Activated T-helper 17 cell treated with anti-CD3 and anti-CD28 coated beads, Interleukin-2, amount 50 U/mL, for 72 hours (primary cell): Measurements from ENCODE around the gene SNIP1. TPM values are rescaled to one million over a fixed set of nuclear protein-coding genes. Genes with fewer than 3 reads are reported as not detected.
A peak's percentile ranks its signal among the peaks of the same experiment; 100 is the strongest.
"Not testable (repeated sequence)": the region's sequence is repeated elsewhere in the genome, so short reads cannot be mapped to it uniquely, and the experiment has no call there.

Experiments used
- ATAC-seq: fragments of 150-1000 bp; cut with Tn5 transposase; replicated peaks from 2 replicates; pipeline ENCODE4 v1.10.0; 2021; ENCODE audit warnings: mild to moderate bottlenecking, moderate library complexity
- H3K27ac Mint-ChIP-seq: one replicate; pipeline ENCODE4 v1.8.0; 2022; ENCODE audit warnings: mixed read lengths
- H3K27me3 Mint-ChIP-seq: one replicate; pipeline ENCODE4 v1.8.0; 2022; ENCODE audit warnings: mixed read lengths
- H3K36me3 Mint-ChIP-seq: one replicate; pipeline ENCODE4 v1.8.0; 2022; ENCODE audit warnings: low read depth, mild to moderate bottlenecking, mixed read lengths
- H3K4me1 Mint-ChIP-seq: one replicate; pipeline ENCODE4 v1.8.0; 2022; ENCODE audit warnings: mixed read lengths
- H3K4me3 Mint-ChIP-seq: one replicate; pipeline ENCODE4 v1.8.0; 2022; ENCODE audit warnings: mild to moderate bottlenecking, mixed read lengths
- H3K9me3 Mint-ChIP-seq: one replicate; pipeline ENCODE4 v1.8.0; 2022; ENCODE audit warnings: mixed read lengths
- total RNA-seq, 2 donors: library from RNA; stranded (reverse); gene quantifications; one replicate each; pipeline ENCODE4 v1.2.3, GENCODE V29; 2022

SNIP1 gene
- total RNA-seq, 2 donors from 2014 or later = 26.3 to 31.9 TPM

- H3K27ac Mint-ChIP-seq = no peak overlapping the region
- no peak for ATAC-seq
- no peak overlapping the region for H3K4me3 Mint-ChIP-seq
- H3K4me1 Mint-ChIP-seq = peaks cover 16% of the 10 kb centered on the region
- H3K27me3 Mint-ChIP-seq = no peaks in the 10 kb centered on the region
- no peaks in the 10 kb centered on the region for H3K9me3 Mint-ChIP-seq
- H3K36me3 Mint-ChIP-seq = peaks cover 79% of the 10 kb centered on the region
Observed at GRCh38 chr1:37567023-37567422, 12.9 kb upstream of the SNIP1 start.

DNA sequence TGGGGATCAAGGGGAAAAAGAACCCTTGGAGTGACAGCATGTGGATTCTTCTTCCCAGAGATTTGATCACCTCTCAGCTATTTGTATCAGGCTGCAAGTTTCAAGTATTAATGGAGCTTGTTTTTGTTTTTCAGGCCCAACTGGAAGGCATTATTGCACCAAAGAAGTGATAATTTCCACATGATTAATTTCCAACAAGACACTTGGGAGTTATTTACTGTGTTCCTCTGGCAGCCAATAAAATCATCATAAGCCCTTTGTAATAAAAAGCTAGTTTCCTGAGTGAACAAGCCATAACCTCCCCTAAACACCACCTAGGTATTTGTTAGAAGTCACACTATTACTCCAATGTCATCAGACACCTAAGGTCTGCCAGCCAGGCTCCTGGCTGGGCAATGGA lies 10.8 kb upstream of the SNIP1 start:
- no peak for ATAC-seq
- Mint-ChIP-seq H3K4me1 (peaks cover 4% of the 10 kb centered on the region), H3K9me3 (no peaks in the 10 kb centered on the region), H3K27me3 (no peaks in the 10 kb centered on the region), H3K4me3 (no peak overlapping the region), H3K36me3 (peaks cover 62% of the 10 kb centered on the region), H3K27ac (no peak overlapping the region)

DNA sequence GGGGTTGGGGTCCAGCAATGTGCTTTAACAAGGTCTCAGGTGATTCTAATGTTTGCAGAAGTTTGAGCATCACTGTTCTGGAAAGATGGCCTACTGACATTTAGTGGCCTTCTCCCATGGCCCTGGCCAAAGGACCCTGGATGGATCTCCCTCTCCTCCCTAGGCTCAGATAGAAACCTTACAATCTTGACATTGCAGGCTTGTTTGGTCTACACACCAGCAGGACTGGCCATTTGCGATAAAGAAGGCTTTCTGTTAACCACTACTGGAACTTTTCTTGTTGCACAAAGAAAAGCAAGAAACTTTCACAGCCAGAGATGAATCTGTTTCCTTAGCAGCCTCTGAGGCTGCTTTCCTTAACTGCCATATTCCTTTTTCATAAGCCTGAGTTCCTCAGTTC lies 8.9 kb upstream of the SNIP1 start:
- Mint-ChIP-seq H3K27me3 (no peaks in the 10 kb centered on the region), H3K4me3 (no peak overlapping the region), H3K9me3 (no peaks in the 10 kb centered on the region), H3K4me1 (peaks cover 8% of the 10 kb centered on the region), H3K27ac (no peak overlapping the region), H3K36me3 (peaks cover 43% of the 10 kb centered on the region)
- ATAC-seq = no peak

DNA sequence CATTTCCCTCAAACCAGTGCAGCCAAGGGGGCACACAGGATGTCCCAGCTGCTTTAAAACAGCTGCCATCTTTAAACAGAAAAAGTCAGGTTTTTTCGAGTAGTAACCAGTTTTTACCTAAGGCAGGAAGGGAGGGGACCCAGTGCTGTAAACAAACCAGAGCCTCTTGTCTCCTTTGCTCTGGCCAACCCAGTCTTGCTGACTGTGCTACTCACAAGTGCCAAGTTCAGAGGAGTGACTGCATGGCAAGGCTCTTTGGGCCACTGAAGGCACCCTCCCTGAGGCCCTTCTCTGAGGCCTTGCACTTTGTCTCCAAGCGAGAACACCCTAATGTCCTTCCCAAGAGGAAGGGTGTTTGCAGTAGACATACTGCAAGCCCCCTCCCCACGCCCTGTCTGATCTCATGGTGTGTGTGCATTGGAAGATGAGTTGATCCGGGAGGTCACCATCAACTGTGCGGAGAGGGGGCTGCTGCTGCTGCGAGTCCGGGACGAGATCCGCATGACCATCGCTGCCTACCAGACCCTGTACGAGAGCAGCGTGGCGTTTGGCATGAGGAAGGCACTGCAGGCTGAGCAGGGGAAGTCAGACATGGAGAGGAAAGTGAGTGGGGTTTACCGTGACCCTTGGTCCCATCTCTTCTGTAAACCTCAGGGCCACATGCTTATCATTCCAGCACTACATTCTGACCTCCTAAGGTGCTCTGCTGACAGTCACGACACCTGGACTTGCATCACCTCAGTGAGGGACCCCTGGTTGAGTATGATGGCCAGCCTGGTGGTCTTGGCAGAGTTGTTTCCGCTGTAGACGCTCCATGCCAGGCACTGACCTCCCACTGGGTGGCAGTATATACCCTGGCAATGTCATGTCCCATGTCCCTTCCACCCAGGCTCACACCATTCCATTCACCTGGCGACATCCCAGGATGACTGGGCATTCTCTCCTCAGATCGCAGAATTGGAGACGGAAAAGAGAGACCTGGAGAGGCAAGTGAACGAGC lies 7.3 kb upstream of the SNIP1 start:
- no peak overlapping the region for H3K4me3 Mint-ChIP-seq

GRCh38 chr1:37560401-37561132 lies 6.5 kb upstream of the SNIP1 start:
- no peak for ATAC-seq
- no peaks in the 10 kb centered on the region for H3K9me3 Mint-ChIP-seq
- H3K36me3 Mint-ChIP-seq = peaks cover 19% of the 10 kb centered on the region
- H3K4me1 Mint-ChIP-seq = peaks cover 10% of the 10 kb centered on the region
- H3K27me3 Mint-ChIP-seq = no peaks in the 10 kb centered on the region
- H3K4me3 Mint-ChIP-seq = no peak overlapping the region
- no peak overlapping the region for H3K27ac Mint-ChIP-seq

More for the DNA sequence above, 7.3 kb upstream of the SNIP1 start:
- Mint-ChIP-seq H3K4me1 (peaks cover 10% of the 10 kb centered on the region), H3K9me3 (no peaks in the 10 kb centered on the region), H3K36me3 (peaks cover 28% of the 10 kb centered on the region), H3K27me3 (no peaks in the 10 kb centered on the region), H3K27ac (peak overlapping the region; percentile 15)
- ATAC-seq = peak; percentile 58

DNA sequence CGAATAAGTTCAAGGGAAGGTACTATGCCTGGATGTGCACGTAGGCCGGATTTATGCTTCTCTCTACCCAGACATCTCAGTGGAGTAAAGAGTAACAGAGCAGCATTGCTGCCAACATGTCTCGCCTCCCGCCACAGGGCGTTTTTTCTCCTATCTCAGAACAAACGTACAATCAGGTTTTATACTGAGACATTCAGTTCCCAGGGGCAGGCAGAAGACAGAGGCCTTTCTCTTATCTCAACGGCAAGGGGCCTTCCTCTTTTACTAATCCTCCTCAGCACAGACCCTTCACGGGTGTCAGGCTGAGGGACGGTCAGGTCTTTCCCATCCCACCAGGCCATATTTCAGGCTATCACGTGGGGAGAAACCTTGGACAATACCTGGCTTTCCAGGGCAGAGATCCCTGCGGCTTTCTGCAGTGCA lies 5.9 kb upstream of the SNIP1 start:
- peaks cover 13% of the 10 kb centered on the region for H3K36me3 Mint-ChIP-seq
- not testable (repeated sequence) for H3K4me1 Mint-ChIP-seq, ATAC-seq, H3K27me3 Mint-ChIP-seq, H3K4me3 Mint-ChIP-seq, H3K9me3 Mint-ChIP-seq, H3K27ac Mint-ChIP-seq

- H3K4me3 Mint-ChIP-seq = no peak overlapping the region
- H3K9me3 Mint-ChIP-seq = no peaks in the 10 kb centered on the region
- no peak overlapping the region for H3K27ac Mint-ChIP-seq
- peaks cover 12% of the 10 kb centered on the region for H3K4me1 Mint-ChIP-seq
- ATAC-seq = no peak
- no peaks in the 10 kb centered on the region for H3K27me3 Mint-ChIP-seq
- peaks cover 9% of the 10 kb centered on the region for H3K36me3 Mint-ChIP-seq
Observed at GRCh38 chr1:37559080-37559479, 5.0 kb upstream of the SNIP1 start.

DNA sequence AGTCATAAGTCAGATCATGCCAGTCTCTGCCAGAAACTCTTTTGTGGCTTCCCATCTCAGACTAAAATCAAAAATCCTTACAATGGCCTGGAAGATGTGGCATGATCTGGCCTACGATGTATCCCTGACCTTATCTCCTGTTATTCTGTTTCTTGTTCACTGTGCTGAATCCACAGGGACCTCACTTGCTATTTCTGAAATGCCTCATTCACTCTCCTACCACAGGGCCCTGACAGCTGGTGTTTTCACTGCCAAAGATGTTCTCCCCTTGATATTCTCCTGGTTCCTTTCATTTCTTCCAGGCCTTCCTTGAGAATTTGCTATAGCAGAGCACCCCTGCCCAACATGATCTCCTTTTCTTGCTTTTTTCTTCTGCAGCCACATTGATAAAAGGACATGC lies 4.3 kb upstream of the SNIP1 start:
- peaks cover 12% of the 10 kb centered on the region for H3K36me3 Mint-ChIP-seq
- H3K27ac Mint-ChIP-seq = peak overlapping the region; percentile 13
- peaks cover 14% of the 10 kb centered on the region for H3K4me1 Mint-ChIP-seq
- H3K9me3 Mint-ChIP-seq = no peaks in the 10 kb centered on the region
- H3K27me3 Mint-ChIP-seq = no peaks in the 10 kb centered on the region
- no peak for ATAC-seq
- no peak overlapping the region for H3K4me3 Mint-ChIP-seq

DNA sequence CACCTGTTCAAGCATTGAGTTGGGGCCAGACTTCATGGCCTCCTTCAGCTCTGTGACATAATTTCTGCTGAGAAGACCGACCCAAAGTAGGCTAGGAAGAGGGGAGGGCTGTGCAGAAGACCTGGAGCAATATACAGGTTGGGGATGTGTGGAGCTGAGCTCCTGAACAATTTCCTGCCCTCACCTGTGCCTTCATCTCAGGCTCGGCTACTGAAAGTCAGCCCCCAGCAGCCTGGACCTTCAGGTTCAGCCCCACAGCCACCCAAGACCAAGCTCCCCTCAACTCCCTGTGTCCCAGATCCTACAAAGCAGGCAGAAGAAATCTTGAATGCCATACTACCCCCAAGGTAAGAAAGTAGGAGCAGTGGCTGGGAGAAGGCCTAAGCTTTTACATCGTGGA lies 3.3 kb upstream of the SNIP1 start:
- no peak for ATAC-seq
- H3K36me3 Mint-ChIP-seq = peaks cover 22% of the 10 kb centered on the region
- H3K27ac Mint-ChIP-seq = peak overlapping the region; percentile 31
- H3K4me3 Mint-ChIP-seq = no peak overlapping the region
- peaks cover 23% of the 10 kb centered on the region for H3K4me1 Mint-ChIP-seq
- no peaks in the 10 kb centered on the region for H3K9me3 Mint-ChIP-seq
- no peaks in the 10 kb centered on the region for H3K27me3 Mint-ChIP-seq

GRCh38 chr1:37556712-37557196 lies 2.7 kb upstream of the SNIP1 start, which contains the start of gene DNALI1:
Gene DNALI1 (plus strand): TSS chr1:37556940. CDS start chr1:37556995, 55 bp downstream.
- Mint-ChIP-seq H3K36me3 (peaks cover 25% of the 10 kb centered on the region), H3K27me3 (no peaks in the 10 kb centered on the region), H3K4me3 (no peak within 1 kb of the TSS), H3K9me3 (no peaks in the 10 kb centered on the region), H3K27ac (peak within 1 kb of the TSS; percentile 31), H3K4me1 (peaks cover 26% of the 10 kb centered on the region)
- ATAC-seq = no peak

DNA sequence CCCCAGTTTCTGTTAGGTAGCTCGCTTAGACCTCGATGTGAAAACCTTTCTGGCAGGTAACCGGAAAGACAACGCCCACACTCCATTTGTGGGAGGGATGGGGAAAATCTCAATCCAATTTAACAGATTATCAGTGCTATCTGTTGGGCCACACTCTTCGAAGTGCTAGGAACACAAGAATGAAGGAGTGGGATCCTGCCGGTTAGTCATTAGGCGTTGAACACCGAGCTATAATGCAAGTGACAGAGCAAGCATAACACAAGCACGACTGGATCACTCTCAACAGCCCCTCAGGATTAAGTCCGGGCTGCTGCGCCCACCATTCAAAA lies 531 bp downstream of the SNIP1 start:
- Mint-ChIP-seq H3K27me3 (no peaks in the 10 kb centered on the region), H3K9me3 (no peaks in the 10 kb centered on the region), H3K4me3 (peak overlapping the region; percentile 96), H3K27ac (peak overlapping the region; percentile 98), H3K36me3 (peaks cover 55% of the 10 kb centered on the region), H3K4me1 (peaks cover 25% of the 10 kb centered on the region)
- no peak for ATAC-seq

DNA sequence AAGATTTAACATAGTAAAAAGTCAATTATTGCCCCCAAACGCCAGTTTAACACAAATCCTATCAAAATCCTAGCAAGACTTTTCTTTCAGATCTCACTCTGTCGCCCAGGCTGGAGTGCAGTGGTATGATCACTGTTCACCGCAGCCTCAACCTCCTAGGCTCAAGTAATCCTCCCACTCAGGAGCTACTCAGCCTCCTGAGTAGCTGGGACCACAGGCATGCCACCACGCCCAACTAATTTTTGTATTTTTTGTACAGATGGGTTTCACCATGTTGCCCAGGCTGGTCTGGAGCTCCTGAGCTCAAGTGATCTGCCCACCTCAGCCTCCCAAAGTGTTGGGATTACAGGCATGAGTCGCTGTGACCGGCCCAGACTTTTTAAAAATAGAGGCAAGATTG lies 4.8 kb downstream of the SNIP1 start:
- Mint-ChIP-seq H3K27ac (peak overlapping the region; percentile 36), H3K9me3 (no peaks in the 10 kb centered on the region), H3K27me3 (no peaks in the 10 kb centered on the region), H3K36me3 (peaks cover 95% of the 10 kb centered on the region), H3K4me3 (peak overlapping the region; percentile 7), H3K4me1 (peaks cover 24% of the 10 kb centered on the region)
- no peak for ATAC-seq

DNA sequence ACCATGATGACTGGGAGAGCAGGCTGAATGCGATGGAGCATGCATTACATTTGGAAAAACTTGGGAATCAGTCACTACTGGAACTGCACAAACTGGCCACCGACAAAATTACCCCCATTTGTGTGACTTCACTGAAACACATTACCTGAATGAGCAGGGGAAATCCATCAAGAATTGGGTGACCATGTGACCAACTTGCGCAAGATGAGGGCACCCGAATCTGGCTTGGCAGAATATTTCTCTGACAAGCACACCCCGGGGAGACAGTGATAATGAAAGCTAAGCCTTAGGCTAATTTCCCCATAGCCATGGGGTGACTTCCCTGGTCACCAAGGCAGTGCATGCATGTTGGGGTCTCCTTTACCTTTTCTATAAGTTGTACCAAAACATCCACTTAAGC lies 9.1 kb downstream of the SNIP1 start:
- no peaks in the 10 kb centered on the region for H3K9me3 Mint-ChIP-seq
- no peak for ATAC-seq
- no peak overlapping the region for H3K4me3 Mint-ChIP-seq
- peaks cover 96% of the 10 kb centered on the region for H3K36me3 Mint-ChIP-seq
- H3K4me1 Mint-ChIP-seq = peaks cover 5% of the 10 kb centered on the region
- no peak overlapping the region for H3K27ac Mint-ChIP-seq
- no peaks in the 10 kb centered on the region for H3K27me3 Mint-ChIP-seq

GRCh38 chr1:37544530-37544929 lies 9.6 kb downstream of the SNIP1 start:
- no peaks in the 10 kb centered on the region for H3K27me3 Mint-ChIP-seq
- no peaks in the 10 kb centered on the region for H3K9me3 Mint-ChIP-seq
- H3K4me1 Mint-ChIP-seq = peaks cover 5% of the 10 kb centered on the region
- peaks cover 96% of the 10 kb centered on the region for H3K36me3 Mint-ChIP-seq
- ATAC-seq = no peak
- no peak overlapping the region for H3K4me3 Mint-ChIP-seq
- no peak overlapping the region for H3K27ac Mint-ChIP-seq
